ENCODE results near the gene PXT1. TPM values are rescaled to one million over a fixed set of nuclear protein-coding genes. Genes with fewer than 3 reads are reported as not detected.

PXT1 gene
- polyA plus RNA-seq, 1 donor from 2014 or later = 0.24 TPM

- H3K79me2 ChIP-seq (replicated peaks; ENCODE audit: insufficient read depth, low read length) = no peaks in the 10 kb centered on the region
- no peak for TF ChIP-seq CTCF (IDR thresholded peaks at IDR 0.05; ENCODE audit: poor library complexity, severe bottlenecking)
- no peak for TF ChIP-seq EP300 (conservative IDR thresholded peaks at IDR 0.05; ENCODE audit: poor library complexity, severe bottlenecking)
These were observed 48.8 kb upstream of the PXT1 start for GRCh38 chr6:36491378-36491965.

GRCh38 chr6:36489426-36489825 is 46.8 kb upstream of the PXT1 start:
- Histone ChIP-seq H3K79me2 (replicated peaks; ENCODE audit: insufficient read depth, low read length) (no peaks in the 10 kb centered on the region), H3K9ac (ENCODE audit: low read length) (no peak overlapping the region), H2AFZ (ENCODE audit: low read depth, low read length) (no peak overlapping the region), H3K27me3 (ENCODE audit: insufficient read depth, low read depth, low read length) (no peaks in the 10 kb centered on the region), H3K4me3 (ENCODE audit: low read length) (no peak overlapping the region), H4K20me1 (ENCODE audit: insufficient read depth) (no peaks in the 10 kb centered on the region), H3K27ac (ENCODE audit: low read length) (no peak overlapping the region), H3K36me3 (ENCODE audit: insufficient read depth, low read length) (peaks cover 5% of the 10 kb centered on the region), H3K4me2 (ENCODE audit: low read length) (no peak overlapping the region), H3K9me3 (ENCODE audit: low read length) (no peaks in the 10 kb centered on the region), H3F3A (ENCODE audit: insufficient read depth, low read length, poor library complexity, severe bottlenecking) (no peaks in the 10 kb centered on the region), H3K9me2 (ENCODE audit: insufficient read depth, low read length) (no peaks in the 10 kb centered on the region)
- no peak for TF ChIP-seq MXI1 (conservative IDR thresholded peaks at IDR 0.05; ENCODE audit: poor library complexity, severe bottlenecking)
- no peak for TF ChIP-seq SMC3 (conservative IDR thresholded peaks at IDR 0.05; ENCODE audit: poor library complexity)
- TF ChIP-seq RAD21 (conservative IDR thresholded peaks at IDR 0.05) = no peak
- TF ChIP-seq TAF1 (IDR thresholded peaks at IDR 0.05; ENCODE audit: low read depth) = no peak
- TF ChIP-seq EZH2 (IDR thresholded peaks at IDR 0.05; ENCODE audit: borderline replicate concordance, insufficient read depth, low read length, poor library complexity, severe bottlenecking) = no peak
- no peak for TF ChIP-seq POLR2AphosphoS5 (IDR thresholded peaks at IDR 0.05)
- TF ChIP-seq CTCF (IDR thresholded peaks at IDR 0.05; ENCODE audit: poor library complexity, severe bottlenecking) = no peak
- no peak for TF ChIP-seq REST (IDR thresholded peaks at IDR 0.05; ENCODE audit: borderline replicate concordance)
- no peak for TF ChIP-seq EP300 (conservative IDR thresholded peaks at IDR 0.05; ENCODE audit: poor library complexity, severe bottlenecking)

More at GRCh38 chr6:36491378-36491965, 48.8 kb upstream of the PXT1 start:
- Histone ChIP-seq H3K27me3 (ENCODE audit: insufficient read depth, low read depth, low read length) (no peaks in the 10 kb centered on the region), H3K4me2 (ENCODE audit: low read length) (no peak overlapping the region), H3K4me3 (ENCODE audit: low read length) (no peak overlapping the region), H3K36me3 (ENCODE audit: insufficient read depth, low read length) (peaks cover 3% of the 10 kb centered on the region), H3K9me2 (ENCODE audit: insufficient read depth, low read length) (no peaks in the 10 kb centered on the region), H3K27ac (ENCODE audit: low read length) (no peak overlapping the region), H2AFZ (ENCODE audit: low read depth, low read length) (no peak overlapping the region), H3K9ac (ENCODE audit: low read length) (no peak overlapping the region), H4K20me1 (ENCODE audit: insufficient read depth) (no peaks in the 10 kb centered on the region), H3K9me3 (ENCODE audit: low read length) (no peaks in the 10 kb centered on the region), H3F3A (ENCODE audit: insufficient read depth, low read length, poor library complexity, severe bottlenecking) (no peaks in the 10 kb centered on the region)
